Measurements from ENCODE around the gene GOLGA8A.

- TF ChIP-seq PATZ1 (CRISPR knock-in tag; IDR thresholded peaks at IDR 0.05; ENCODE audit: borderline replicate concordance): no peak
- no peak for TF ChIP-seq CSDC2 (CRISPR knock-in tag; IDR thresholded peaks at IDR 0.05)
- TF ChIP-seq POU6F1 (CRISPR knock-in tag; IDR thresholded peaks at IDR 0.05; ENCODE audit: borderline replicate concordance, low read depth): no peak
- no peak for TF ChIP-seq ZNF70 (CRISPR knock-in tag; IDR thresholded peaks at IDR 0.05)
- TF ChIP-seq ZNF8 (CRISPR knock-in tag; IDR thresholded peaks at IDR 0.05): no peak
- no peak for TF ChIP-seq RARB (CRISPR knock-in tag; IDR thresholded peaks at IDR 0.05)
- TF ChIP-seq SNAI2 (CRISPR knock-in tag; IDR thresholded peaks at IDR 0.05): no peak
- no peak for TF ChIP-seq ZNF565 (CRISPR knock-in tag; conservative IDR thresholded peaks at IDR 0.05; ENCODE audit: low read depth)
- TF ChIP-seq GLIS3 (CRISPR knock-in tag; IDR thresholded peaks at IDR 0.05): no peak
- TF ChIP-seq ZFP3 (CRISPR knock-in tag; IDR thresholded peaks at IDR 0.05): no peak
- TF ChIP-seq ZFP30 (CRISPR knock-in tag; IDR thresholded peaks at IDR 0.05): no peak
- TF ChIP-seq CREB5 (CRISPR knock-in tag; IDR thresholded peaks at IDR 0.05; ENCODE audit: low read depth): no peak
- no peak for TF ChIP-seq ARNTL (CRISPR knock-in tag; IDR thresholded peaks at IDR 0.05; ENCODE audit: borderline replicate concordance, low read depth)
- TF ChIP-seq OSR1 (CRISPR knock-in tag; IDR thresholded peaks at IDR 0.05): no peak
These were observed 1.3 kb downstream of the GOLGA8A start for GRCh38 chr15:34436126-34436955.

Measured in SK-N-SH treated with all-trans-retinoic acid at 6 μM for 48 hours (cell line).